HL-60 (cell line): ENCODE results near the gene PCSK5.

Experiments
- CTCF ChIP-seq: IDR thresholded peaks from one replicate; pipeline ENCODE4 v1.5.1; 2011; ENCODE audit warnings: low read length, control low read depth, inconsistent platforms; ENCODE audit not compliant: insufficient read depth
- GABPA ChIP-seq: IDR thresholded peaks from 2 replicates; pipeline ENCODE4 v1.6.1; 2012; ENCODE audit warnings: low read depth
- POLR2AphosphoS5 ChIP-seq: IDR thresholded peaks from 2 replicates; pipeline ENCODE4 v1.6.1; 2012; ENCODE audit warnings: low read depth
- REST ChIP-seq: IDR thresholded peaks from 2 replicates; pipeline ENCODE4 v1.6.1; 2012; ENCODE audit warnings: low read depth; ENCODE audit not compliant: insufficient replicate concordance

GRCh38 chr9:75992482-75993206, 102.2 kb downstream of the PCSK5 start:
- no peak for TF ChIP-seq CTCF
- TF ChIP-seq GABPA = no peak
- TF ChIP-seq REST = no peak
- TF ChIP-seq POLR2AphosphoS5 = no peak
